Nucleus accumbens (tissue), 56 donors: ENCODE measurements around the gene DIP2C.
"Not testable (repeated sequence)": the region's sequence is repeated elsewhere in the genome, so short reads cannot be mapped to it uniquely, and the experiment has no call there.

ENCODE experiments used
- DNase-seq, 56 donors: peaks; one replicate each; lab custom pipeline; 2025; lab: John Stamatoyannopoulos, UW

The DIP2C gene

GRCh38 chr10:308572-309085 is 380.8 kb downstream of the DIP2C start:
- DNase-seq, result no peak

GRCh38 chr10:308101-308500 is 381.4 kb downstream of the DIP2C start:
- DNase-seq, result no peak

GRCh38 chr10:307659-308058 is 381.8 kb downstream of the DIP2C start:
- DNase-seq, result no peak

GRCh38 chr10:306675-307185 is 382.7 kb downstream of the DIP2C start:
- peak in 1 of 56 donors; percentile 21 for DNase-seq

- no peak for DNase-seq
Measured at GRCh38 chr10:306007-306674, 383.3 kb downstream of the DIP2C start.

- no peak for DNase-seq
Measured at GRCh38 chr10:305034-305433, 384.4 kb downstream of the DIP2C start.

- DNase-seq, result no peak
Measured at GRCh38 chr10:301536-301935, 387.9 kb downstream of the DIP2C start.

GRCh38 chr10:300580-300979 is 388.9 kb downstream of the DIP2C start:
- DNase-seq, result not testable (repeated sequence)

- DNase-seq, result no peak
Measured at GRCh38 chr10:299969-300368, 389.5 kb downstream of the DIP2C start.

GRCh38 chr10:299512-299911 is 390.0 kb downstream of the DIP2C start:
- DNase-seq, result no peak

GRCh38 chr10:298033-298432 is 391.4 kb downstream of the DIP2C start:
- DNase-seq, result no peak

- no peak for DNase-seq
Measured at GRCh38 chr10:297567-297966, 391.9 kb downstream of the DIP2C start.

GRCh38 chr10:293636-294035 is 395.8 kb downstream of the DIP2C start:
- no peak for DNase-seq

GRCh38 chr10:290026-290725 is 399.3 kb downstream of the DIP2C start:
- DNase-seq, result no peak

- no peak for DNase-seq
Measured at GRCh38 chr10:289581-289980, 399.9 kb downstream of the DIP2C start.

- DNase-seq, result no peak
Measured at GRCh38 chr10:288316-289200, 400.9 kb downstream of the DIP2C start.

GRCh38 chr10:287814-288213 is 401.7 kb downstream of the DIP2C start:
- DNase-seq, result no peak

- no peak for DNase-seq
Measured at GRCh38 chr10:287026-287709, 402.3 kb downstream of the DIP2C start.

GRCh38 chr10:285216-285615 is 404.3 kb downstream of the DIP2C start:
- DNase-seq, result no peak

- DNase-seq, result no peak
Measured at GRCh38 chr10:283916-284356, 405.5 kb downstream of the DIP2C start.
